Pulmonary artery endothelial cell (primary cell): ENCODE data around the gene TNFRSF19. TPM values are rescaled to one million over a fixed set of nuclear protein-coding genes. Genes with fewer than 3 reads are reported as not detected.

ENCODE experiments used
- DNase-seq: peaks from one replicate; pipeline ENCODE4 v3.0.0-alpha.2; 2011; ENCODE audit warnings: low read depth, low spot score
- total RNA-seq: library from RNA; depleted of rRNA; stranded (reverse); fragments of >200 nt; gene quantifications from 2 replicates; pipeline ENCODE4 v1.2.3, GENCODE V29; 2014

Gene TNFRSF19
- total RNA-seq, 1 donor from 2014 or later = 0.53 TPM

DNA sequence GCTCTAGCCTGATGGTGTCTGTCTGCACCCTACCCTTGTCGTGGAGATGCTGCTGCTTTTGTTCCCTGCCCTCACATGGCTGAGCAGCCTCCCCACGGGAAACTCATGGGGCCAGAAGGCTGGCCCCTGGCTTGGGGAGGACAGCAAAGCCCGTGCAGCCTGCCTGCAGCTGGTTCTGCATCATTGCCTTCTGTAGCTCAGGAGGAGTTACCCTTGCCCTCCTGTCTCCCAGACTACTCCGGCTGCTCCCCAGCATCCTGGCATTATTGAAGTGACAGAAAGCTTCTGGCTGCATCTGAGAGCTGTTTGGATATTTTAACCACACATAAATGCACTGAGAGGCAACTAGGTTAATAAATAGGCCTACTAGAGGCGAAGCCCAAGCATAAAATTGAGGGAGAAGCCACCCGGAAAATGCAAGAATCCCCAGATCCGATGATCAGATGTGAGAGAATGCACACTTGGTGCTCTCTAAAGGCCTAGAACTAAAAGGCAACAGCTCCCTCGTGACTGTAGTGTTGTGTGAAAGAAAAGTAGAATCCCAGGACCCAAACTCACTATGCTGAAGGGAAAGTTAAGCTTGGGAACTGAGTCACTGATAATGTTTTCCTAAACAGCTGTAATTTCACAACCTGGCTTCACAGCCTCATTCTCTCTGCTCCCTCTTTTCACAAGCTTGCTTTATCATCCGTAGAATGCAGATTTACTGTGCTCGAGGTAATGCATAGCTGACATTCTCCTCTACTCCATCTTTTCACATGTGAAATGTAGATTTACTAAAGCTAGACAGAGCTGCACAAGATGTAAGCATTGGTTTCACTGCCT is 110.8 kb downstream of the TNFRSF19 start:
- no peak for DNase-seq

DNA sequence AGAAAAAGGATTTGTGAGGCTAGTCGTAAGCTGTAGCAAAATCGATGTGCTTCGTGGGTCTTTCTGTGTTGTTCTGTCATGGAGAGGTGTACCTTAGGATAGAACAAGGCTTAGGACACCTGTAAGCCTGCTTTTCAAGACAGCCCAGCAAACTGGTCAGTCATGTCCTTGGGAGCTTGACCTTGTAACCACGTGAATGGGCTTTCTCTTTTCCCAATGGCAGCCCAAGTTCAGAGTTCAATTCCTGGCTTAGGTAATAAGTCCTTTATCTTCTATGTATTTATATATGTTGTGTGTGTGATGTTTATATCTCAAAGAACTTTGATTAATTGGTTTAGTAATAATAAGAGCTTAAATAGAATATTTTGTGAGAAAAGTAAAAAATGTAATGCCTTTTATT is 112.9 kb downstream of the TNFRSF19 start:
- DNase-seq = no peak

GRCh38 chr13:23684647-23685046 is 114.4 kb downstream of the TNFRSF19 start:
- DNase-seq = no peak

GRCh38 chr13:23685416-23685815 is 115.2 kb downstream of the TNFRSF19 start:
- no peak for DNase-seq

GRCh38 chr13:23686948-23687347 is 116.7 kb downstream of the TNFRSF19 start:
- DNase-seq = no peak

GRCh38 chr13:23687614-23688013 is 117.4 kb downstream of the TNFRSF19 start:
- no peak for DNase-seq

- no peak for DNase-seq
These were observed 118.1 kb downstream of the TNFRSF19 start for GRCh38 chr13:23688336-23688735.

DNA sequence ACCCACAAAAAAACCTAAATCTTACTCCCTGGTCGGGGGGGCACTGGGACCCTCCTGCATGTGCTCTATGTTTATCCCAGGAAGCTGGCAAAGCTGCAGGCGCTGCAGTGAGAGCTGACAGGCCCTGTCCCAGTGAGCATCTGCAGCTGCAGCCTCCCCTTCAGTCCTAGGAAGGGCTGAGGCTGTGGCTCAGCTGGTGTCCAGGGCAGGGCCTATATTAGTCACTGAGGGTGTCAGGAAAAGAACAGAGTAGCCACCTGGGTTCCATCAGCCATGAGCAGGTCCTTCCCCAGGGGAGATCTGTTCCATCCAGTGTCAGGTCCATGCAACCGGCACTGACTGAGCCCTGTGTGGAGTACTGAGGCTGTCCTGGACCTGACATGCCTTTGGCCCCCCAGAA is 120.5 kb downstream of the TNFRSF19 start:
- DNase-seq = no peak

DNA sequence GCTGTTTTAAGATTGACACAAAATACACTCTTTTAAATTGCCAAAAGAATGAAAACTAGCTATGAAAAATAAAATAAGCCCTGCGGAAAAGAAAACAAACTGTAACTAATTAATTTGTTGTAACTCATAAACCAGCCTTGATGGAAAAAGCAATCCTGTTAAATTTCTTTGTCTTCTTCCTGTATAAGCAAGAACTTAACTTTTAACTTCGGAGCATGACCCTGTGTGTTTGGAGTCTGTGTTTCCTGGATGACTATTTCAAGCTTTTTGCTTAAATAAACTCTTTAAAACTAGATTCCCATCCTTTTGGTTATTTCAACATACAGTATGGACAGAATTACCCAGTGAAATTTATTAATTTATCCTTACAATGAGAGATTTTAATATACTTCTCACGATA is 122.6 kb downstream of the TNFRSF19 start:
- DNase-seq = no peak

GRCh38 chr13:23695196-23695595 is 125.0 kb downstream of the TNFRSF19 start:
- DNase-seq = no peak

GRCh38 chr13:23695711-23696464 is 125.7 kb downstream of the TNFRSF19 start:
- no peak for DNase-seq

DNA sequence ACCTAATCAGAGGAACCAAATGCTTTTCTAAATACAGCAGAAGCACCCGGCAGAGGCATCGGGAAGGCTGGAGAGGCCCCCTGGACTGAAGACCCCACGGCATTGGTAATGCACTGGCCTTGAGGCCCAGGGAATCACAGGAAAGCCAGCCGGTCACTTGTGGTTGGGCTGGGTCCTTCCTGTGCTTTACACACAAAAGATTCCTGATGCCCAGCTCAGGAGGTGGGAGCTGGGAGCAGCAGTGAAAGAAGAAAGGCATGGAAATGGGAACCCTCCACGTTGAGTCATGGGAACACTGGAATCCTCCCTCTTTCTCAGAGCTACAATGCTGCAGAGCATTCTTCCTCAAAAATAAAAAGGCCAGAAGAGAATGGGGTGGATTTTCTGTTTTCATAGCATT is 126.4 kb downstream of the TNFRSF19 start:
- no peak for DNase-seq

DNA sequence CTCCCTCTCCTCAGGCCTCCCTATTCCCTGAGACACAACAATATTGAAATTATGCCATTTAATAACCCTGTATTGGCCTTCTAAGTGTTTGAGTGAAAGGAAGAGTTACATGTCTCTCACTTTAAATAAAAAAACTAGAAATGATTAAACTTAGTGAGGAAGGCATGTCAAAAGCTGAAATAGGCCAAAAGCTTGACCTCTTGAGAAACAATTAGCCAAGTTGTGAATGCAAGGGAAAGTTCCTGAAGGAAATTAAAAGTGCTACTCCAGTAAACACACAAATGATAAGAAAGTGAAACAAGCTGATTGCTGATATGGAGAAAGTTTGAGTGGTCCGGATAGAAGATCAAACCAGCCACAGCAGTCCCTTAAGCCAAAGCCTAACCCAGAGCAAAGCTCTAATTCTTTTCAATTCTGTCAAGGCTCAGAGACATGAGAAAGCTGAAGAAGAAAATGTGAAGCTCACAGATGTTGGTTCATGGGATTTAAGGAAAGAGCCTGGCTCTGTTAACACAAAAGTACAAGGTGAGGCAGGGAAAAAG is 127.6 kb downstream of the TNFRSF19 start:
- no peak for DNase-seq

DNA sequence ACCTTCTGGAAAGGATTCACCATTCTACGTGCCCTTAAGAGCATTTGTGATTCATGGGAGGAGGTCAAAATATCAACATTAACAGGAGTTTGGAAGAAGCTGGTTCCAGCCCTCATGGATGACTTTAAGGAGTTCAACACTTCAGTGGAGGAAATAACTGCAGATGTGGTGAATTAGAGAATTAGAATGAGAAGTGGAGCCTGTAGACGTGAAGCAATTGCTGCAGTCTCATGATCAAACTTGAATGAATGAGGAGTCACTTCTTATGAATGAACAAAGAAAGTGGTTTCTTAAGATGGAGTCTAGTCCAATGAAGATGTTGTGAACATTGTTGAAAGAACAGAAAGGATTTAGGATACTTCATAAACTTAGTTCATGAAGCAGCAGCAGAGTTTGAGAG is 129.1 kb downstream of the TNFRSF19 start:
- no peak for DNase-seq

DNA sequence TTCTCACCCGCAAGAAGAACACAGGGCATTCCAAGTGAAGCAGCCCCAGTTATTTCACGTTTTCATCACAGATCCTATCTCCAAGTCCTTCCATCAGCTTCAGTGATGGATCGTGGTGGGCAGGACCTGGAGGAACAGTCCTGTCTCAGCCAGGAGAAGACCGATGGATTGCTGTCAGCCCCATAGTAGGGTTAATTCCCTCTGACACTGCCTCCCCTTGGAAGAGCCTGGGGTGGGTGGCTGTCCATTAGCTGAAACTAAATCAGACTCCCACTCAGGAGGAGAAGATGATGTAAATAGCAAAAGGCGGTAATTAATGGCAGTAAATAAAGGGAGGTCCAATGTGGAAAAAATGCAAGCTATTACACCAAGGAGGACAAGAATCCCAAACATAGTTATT is 131.0 kb downstream of the TNFRSF19 start:
- DNase-seq = no peak

- no peak for DNase-seq
These were observed 131.4 kb downstream of the TNFRSF19 start for GRCh38 chr13:23701636-23702035.

DNA sequence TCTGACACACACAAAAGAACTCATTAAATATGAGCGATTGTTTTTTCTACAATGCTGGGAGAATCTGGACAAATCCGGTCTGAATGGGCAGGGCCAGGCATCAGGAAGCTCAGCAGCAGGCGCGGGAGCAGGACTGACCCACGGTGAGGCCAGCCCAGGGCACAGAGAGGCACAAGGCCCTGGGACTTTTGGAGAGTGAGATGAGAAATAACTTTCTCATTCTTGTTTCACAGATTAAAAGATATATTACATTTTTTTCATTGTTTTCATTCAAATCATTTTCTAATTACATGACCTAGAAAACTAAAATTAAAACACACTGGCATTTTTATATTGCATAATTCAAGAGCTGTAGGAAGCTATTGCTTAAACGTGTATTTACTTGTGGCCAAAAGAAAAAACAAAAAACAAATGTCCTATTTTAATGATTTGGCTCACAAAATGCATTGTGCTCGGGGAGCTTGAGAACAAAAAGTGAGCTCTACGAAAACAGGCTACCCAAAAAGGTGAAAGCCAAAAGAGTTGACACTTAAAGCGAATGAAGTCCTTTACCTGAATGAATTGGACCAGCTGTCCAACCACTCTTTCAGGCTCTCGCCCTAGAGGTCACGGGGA is 133.1 kb downstream of the TNFRSF19 start:
- no peak for DNase-seq

DNA sequence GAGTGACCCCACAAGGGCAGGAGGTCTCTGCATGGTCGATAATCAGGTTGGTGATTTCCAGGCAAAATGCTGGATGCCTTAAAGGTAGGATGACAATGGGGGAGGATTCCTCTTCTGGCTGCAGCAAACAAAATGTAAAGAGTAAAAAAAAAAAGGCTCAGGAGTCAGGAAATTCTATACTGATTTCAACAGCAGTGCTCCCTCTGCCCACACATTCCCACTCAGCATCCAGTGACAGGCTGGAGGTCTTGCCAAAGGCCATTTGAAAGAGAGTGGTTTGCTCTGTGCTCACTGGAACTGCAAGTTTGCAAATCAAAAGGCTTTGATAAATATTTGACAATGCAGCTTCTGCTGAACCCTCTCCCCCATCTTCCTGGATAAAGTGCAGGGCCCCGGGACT is 135.4 kb downstream of the TNFRSF19 start:
- DNase-seq = no peak

DNA sequence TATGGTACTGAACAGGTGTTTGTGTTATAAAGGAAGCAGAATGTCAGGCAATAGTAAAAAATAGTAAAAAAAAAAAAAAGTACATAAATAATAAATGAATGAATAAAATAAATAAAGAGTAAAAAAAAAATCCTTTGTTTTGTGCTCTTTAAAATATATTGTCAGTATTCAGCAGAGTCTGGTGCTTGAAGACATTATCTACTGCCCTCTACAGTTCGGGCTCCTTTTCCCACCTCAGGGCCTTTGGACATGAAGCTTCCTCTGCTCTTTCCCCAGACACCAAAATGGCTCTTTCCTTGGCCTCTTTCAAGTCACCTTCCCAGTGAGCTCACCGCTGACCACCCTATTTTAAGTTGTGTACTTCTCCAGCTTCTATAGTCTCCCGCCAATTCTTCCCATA is 137.5 kb downstream of the TNFRSF19 start:
- DNase-seq = peak; percentile 8

- DNase-seq = no peak
These were observed 139.3 kb downstream of the TNFRSF19 start for GRCh38 chr13:23709536-23709935.

- no peak for DNase-seq
These were observed 140.2 kb downstream of the TNFRSF19 start for GRCh38 chr13:23710366-23710765.

DNA sequence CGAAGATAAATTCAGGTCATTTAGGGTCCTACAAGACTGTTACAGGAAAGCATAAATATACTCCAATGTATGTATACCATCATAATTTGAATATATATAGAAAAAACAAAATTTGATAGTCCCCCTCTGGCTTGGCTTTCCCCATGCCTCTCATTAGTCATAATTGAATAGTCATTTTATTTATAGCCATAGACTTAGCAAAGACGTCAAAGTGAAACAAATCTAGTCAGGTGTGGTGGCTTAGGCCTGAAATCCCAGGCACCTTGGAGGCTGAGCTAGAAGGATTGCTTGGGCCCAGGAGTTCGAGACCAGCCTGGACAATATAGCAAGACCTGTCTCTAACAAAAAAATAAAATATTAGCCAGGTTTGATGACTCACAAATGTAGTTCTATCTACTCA is 141.1 kb downstream of the TNFRSF19 start:
- DNase-seq = no peak
